Left cardiac atrium (tissue), 4 donors: ENCODE measurements around the gene TBC1D21. TPM values are rescaled to one million over a fixed set of nuclear protein-coding genes. Genes with fewer than 3 reads are reported as not detected.

Experiments used
- ATAC-seq, 2 donors: fragments of 200-7000 bp; cut with Tn5 transposase; one replicate each; pipeline ENCODE4 v1.9.1; 2020; ENCODE audit warnings: mild to moderate bottlenecking in 2 of 2, moderate library complexity in 2 of 2
- DNase-seq: peaks from one replicate; pipeline ENCODE4 v3.0.0-alpha.2; 2020
- intact Hi-C, 2 donors: fragments of 100-400 bp; cut with DNase I; formaldehyde crosslinking; loops; one replicate each; pipeline versions ENCODE4 v1.14.1 to v1.15.1; 2022 to 2023
- long read RNA-seq: library from polyadenylated mRNA; unstranded; transcript quantifications from one replicate; pipeline ENCODE4 v2.0.0, GENCODE V29; 2021
- total RNA-seq, 2 donors: library from RNA; stranded (reverse); fragmentation: NEBNext Ultra II Directional; extraction: Animal tissue kit (Norgen Biotek cat#: 25700); gene quantifications; one replicate each; pipeline ENCODE4 v1.2.1, GENCODE V29; 2021
- donor health status: DM: no; HTN: yes; CAD: no.
- donor health status: DM: no; HTN: yes; CAD: no; lungs with severe emphysema.
- donor health status: DM: yes; HTN: yes; CAD: no.
- donor health status: Dilated cardiomyopathy.

Gene TBC1D21
- total RNA-seq = not detected
- long read RNA-seq = 0 reads

GRCh38 chr15:73873456-73873855 lies at the start of gene TBC1D21:
TSS of gene TBC1D21 (plus strand) at chr15:73873564. CDS start at chr15:73873710, 146 bp downstream.
- ATAC-seq (no peak), DNase-seq (no peak)
- intact Hi-C loops = loop anchor here in 1 of 2 donors (5.0 kb wide), 2 partner anchors 34 to 71 kb away; no protein-coding TSS in a partner anchor

GRCh38 chr15:73826711-73827251 lies 46.6 kb upstream of the TBC1D21 start:
- intact Hi-C loops = no loop called here
- ATAC-seq (no peak), DNase-seq (no peak)

GRCh38 chr15:73829523-73829922 lies 43.8 kb upstream of the TBC1D21 start:
- DNase-seq (no peak), ATAC-seq (no peak)
- intact Hi-C loops = no loop called here

- no peak for DNase-seq
- ATAC-seq = no peak
Measured at GRCh38 chr15:73832657-73833056, 40.7 kb upstream of the TBC1D21 start.

GRCh38 chr15:73836845-73837244 lies 36.5 kb upstream of the TBC1D21 start:
- intact Hi-C loops = no loop called here
- ATAC-seq (no peak), DNase-seq (no peak)

More at GRCh38 chr15:73832657-73833056, 40.7 kb upstream of the TBC1D21 start:
- intact Hi-C loops = no loop called here

- ATAC-seq = peak; percentile 94 to 95
- DNase-seq = peak; percentile 86
- intact Hi-C loops = no loop called here
Measured at GRCh38 chr15:73838831-73839426, 34.4 kb upstream of the TBC1D21 start.

- intact Hi-C loops = no loop called here
- no peak for ATAC-seq
- no peak for DNase-seq
Measured at GRCh38 chr15:73839699-73840377, 33.5 kb upstream of the TBC1D21 start.

- ATAC-seq (no peak), DNase-seq (no peak)
- intact Hi-C loops = no loop called here
Measured at GRCh38 chr15:73840771-73841170, 32.6 kb upstream of the TBC1D21 start.

- intact Hi-C loops = no loop called here
- no peak for ATAC-seq
- no peak for DNase-seq
Measured at GRCh38 chr15:73841756-73842725, 31.3 kb upstream of the TBC1D21 start.

- ATAC-seq (no peak), DNase-seq (no peak)
- intact Hi-C loops = no loop called here
Measured at GRCh38 chr15:73843787-73844186, 29.6 kb upstream of the TBC1D21 start.

GRCh38 chr15:73844356-73844755 lies 29.0 kb upstream of the TBC1D21 start:
- intact Hi-C loops = no loop called here
- DNase-seq (no peak), ATAC-seq (no peak)

- ATAC-seq = no peak
- intact Hi-C loops = no loop called here
Measured at GRCh38 chr15:73845507-73845906, 27.9 kb upstream of the TBC1D21 start.

GRCh38 chr15:73845907-73846306 lies 27.5 kb upstream of the TBC1D21 start:
- intact Hi-C loops = no loop called here
- DNase-seq (no peak), ATAC-seq (no peak)

More at GRCh38 chr15:73845507-73845906, 27.9 kb upstream of the TBC1D21 start:
- no peak for DNase-seq

GRCh38 chr15:73849641-73850040 lies 23.7 kb upstream of the TBC1D21 start:
- intact Hi-C loops = no loop called here
- DNase-seq (no peak), ATAC-seq (no peak)

GRCh38 chr15:73850228-73850627 lies 23.1 kb upstream of the TBC1D21 start:
- intact Hi-C loops = no loop called here
- ATAC-seq = no peak
- DNase-seq = no peak

GRCh38 chr15:73851689-73852088 lies 21.7 kb upstream of the TBC1D21 start:
- no peak for ATAC-seq
- peak; percentile 48 for DNase-seq
- intact Hi-C loops = no loop called here

GRCh38 chr15:73852507-73852906 lies 20.9 kb upstream of the TBC1D21 start:
- no peak for ATAC-seq
- DNase-seq = no peak
- intact Hi-C loops = no loop called here

- ATAC-seq (peak; percentile 22 to 38), DNase-seq (no peak)
- intact Hi-C loops = no loop called here
Measured at GRCh38 chr15:73854265-73854664, 19.1 kb upstream of the TBC1D21 start.

GRCh38 chr15:73856458-73857192 lies 16.7 kb upstream of the TBC1D21 start:
- DNase-seq = peak; percentile 46
- peak in 1 of 2 donors; percentile 75 for ATAC-seq
- intact Hi-C loops = no loop called here
